AG09309 (cell line): ENCODE measurements around the gene PEX7.

Experiments
- DNase-seq: peaks from one replicate; pipeline ENCODE4 v3.0.0-alpha.2; 2010; ENCODE audit warnings: low read depth
- H3K4me3 ChIP-seq: 2 replicates; pipeline ENCODE4 v1.5.1; 2011; ENCODE audit warnings: mild to moderate bottlenecking, low read depth, low read length, moderate library complexity; ENCODE audit not compliant: control insufficient read depth
- TF ChIP-seq, protein P1 (sequence below): IDR thresholded peaks from 2 replicates; pipeline ENCODE4 v1.5.1; 2011; ENCODE audit warnings: mild to moderate bottlenecking, low read depth, low read length, inconsistent platforms; ENCODE audit not compliant: insufficient read depth, control insufficient read depth; ENCODE audit errors: missing control alignments

PEX7 gene

GRCh38 chr6:136920671-136921380 lies 98.4 kb downstream of the PEX7 start:
- H3K4me3 ChIP-seq = peak overlapping the region; percentile 36
- no peak for DNase-seq
- TF ChIP-seq, protein P1, sequence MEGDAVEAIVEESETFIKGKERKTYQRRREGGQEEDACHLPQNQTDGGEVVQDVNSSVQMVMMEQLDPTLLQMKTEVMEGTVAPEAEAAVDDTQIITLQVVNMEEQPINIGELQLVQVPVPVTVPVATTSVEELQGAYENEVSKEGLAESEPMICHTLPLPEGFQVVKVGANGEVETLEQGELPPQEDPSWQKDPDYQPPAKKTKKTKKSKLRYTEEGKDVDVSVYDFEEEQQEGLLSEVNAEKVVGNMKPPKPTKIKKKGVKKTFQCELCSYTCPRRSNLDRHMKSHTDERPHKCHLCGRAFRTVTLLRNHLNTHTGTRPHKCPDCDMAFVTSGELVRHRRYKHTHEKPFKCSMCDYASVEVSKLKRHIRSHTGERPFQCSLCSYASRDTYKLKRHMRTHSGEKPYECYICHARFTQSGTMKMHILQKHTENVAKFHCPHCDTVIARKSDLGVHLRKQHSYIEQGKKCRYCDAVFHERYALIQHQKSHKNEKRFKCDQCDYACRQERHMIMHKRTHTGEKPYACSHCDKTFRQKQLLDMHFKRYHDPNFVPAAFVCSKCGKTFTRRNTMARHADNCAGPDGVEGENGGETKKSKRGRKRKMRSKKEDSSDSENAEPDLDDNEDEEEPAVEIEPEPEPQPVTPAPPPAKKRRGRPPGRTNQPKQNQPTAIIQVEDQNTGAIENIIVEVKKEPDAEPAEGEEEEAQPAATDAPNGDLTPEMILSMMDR = no peak

DNA sequence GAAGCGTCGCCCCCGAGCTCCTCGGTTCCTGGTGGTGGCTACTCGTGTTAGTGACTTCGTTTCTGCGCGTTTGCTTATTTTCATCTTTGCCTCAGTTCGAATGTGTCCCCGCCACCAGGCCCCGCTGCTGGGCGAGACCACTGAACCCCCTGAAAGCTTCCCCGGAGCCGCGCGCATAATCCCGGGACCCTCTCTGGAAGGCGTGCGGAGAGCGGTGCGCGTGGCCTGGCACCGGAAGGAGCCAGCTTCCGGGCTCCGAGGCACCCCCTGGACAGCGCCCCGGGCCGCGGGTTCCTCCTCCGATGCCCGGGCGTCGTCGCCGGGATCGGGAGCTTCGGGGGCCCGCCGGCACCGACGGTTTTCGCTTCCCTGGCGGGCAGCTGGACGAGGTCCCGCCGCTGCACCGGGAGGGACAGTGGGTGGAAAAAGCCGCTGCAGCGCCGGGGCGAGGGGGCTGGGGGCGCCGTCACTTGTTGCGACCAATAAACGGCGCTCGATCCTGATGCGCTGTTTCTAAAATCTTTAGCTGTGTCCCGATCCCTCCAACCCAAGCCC lies 99.1 kb downstream of the PEX7 start:
- TF ChIP-seq, protein P1 = no peak
- H3K4me3 ChIP-seq = peak overlapping the region; percentile 36
- DNase-seq = no peak

DNA sequence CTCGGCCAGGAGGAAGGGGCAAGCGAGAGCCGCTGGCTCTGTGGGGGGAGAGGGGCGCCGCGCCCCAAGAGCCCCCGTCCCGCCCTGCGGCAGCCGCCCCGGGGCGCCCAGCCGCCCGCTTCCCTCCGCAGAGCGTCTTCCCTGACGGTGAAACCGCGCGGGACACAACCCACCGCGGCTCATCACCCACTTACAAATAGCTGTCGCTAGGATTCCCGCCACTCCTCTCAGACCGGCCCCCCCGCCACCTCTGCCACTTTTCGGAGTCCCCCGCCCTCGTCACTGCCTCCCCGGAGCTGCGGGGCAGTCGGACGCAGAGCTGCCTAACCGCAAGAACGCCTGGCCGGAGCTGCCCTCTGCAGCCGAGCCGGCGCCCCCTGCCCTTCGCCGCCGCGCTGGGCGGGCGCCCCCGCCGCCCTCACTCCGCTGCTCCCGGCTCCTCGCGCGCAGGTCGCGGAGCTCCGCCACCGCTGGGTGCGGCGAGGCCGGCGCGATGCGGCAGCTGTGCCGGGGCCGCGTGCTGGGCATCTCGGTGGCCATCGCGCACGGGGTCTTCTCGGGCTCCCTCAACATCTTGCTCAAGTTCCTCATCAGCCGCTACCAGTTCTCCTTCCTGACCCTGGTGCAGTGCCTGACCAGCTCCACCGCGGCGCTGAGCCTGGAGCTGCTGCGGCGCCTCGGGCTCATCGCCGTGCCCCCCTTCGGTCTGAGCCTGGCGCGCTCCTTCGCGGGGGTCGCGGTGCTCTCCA lies 99.7 kb downstream of the PEX7 start, which contains the start of gene SLC35D3:
Gene SLC35D3 (plus strand): TSS at position 366 of the 749 bp plus-strand sequence. CDS start 128 bp downstream, at position 494.
- H3K4me3 ChIP-seq = peak within 1 kb of the TSS; percentile 36
- DNase-seq = no peak
- TF ChIP-seq, protein P1 = no peak

DNA sequence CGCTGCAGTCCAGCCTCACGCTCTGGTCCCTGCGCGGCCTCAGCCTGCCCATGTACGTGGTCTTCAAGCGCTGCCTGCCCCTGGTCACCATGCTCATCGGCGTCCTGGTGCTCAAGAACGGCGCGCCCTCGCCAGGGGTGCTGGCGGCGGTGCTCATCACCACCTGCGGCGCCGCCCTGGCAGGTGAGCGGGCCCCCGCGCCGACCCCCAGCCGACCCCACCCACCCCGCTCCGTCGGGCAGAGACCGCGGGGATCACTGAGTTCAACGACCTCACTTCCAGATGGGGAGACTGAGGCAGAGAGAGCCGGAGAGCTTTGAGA lies 100.3 kb downstream of the PEX7 start:
- TF ChIP-seq, protein P1 = no peak
- no peak for DNase-seq
- H3K4me3 ChIP-seq = no peak overlapping the region; the same call in 1 of the 2 replicates

DNA sequence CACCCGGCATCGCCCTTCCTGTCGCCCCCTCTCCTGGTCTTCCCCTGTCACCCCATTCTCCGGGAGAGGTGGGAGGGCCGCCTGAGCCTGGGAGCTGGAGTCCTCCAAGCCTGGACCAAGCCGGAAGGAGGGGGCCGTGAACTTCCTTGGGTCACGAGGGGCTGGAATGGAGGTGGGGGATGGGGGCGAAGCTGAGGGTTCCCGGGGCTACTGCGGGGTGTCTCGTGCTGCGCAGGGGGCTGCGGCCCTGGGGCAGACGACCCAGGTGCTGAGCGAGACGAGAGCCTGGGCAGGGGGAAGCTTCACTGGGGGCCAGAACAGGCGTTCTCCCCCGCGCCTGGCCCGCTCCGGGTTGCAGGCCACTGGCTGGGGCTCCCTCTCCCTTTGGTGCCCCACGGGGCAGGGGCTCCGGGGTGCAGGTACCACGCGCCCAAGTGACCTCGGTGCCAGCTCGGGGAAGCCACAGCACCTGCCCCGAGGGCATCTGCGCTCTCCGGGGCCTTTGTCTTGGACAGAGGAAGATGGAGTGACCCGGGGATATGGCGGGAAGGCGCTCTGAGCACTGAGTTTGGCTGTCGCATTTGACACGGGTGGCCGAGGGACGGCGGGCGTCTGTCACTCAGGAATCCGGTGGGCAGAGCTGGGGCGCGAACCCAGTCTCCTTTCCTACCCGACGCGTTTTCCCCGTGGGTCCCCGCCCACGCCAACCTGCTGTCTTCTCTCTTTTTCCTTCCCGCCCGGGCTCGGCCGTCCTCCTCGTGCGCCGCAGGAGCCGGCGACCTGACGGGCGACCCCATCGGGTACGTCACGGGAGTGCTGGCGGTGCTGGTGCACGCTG lies 100.9 kb downstream of the PEX7 start:
- TF ChIP-seq, protein P1 = no peak
- no peak overlapping the region for H3K4me3 ChIP-seq
- DNase-seq = no peak
